Fibroblast of skin of left biceps (primary cell): ENCODE measurements around the gene RBM17.
A peak's percentile ranks its signal among the peaks of the same experiment; 100 is the strongest.
"Not testable (repeated sequence)": the region's sequence is repeated elsewhere in the genome, so short reads cannot be mapped to it uniquely, and the experiment has no call there.

Source experiments
- DNase-seq, 2 experiments: peaks; one replicate each; pipeline ENCODE4 v3.0.0-alpha.2; 2013; ENCODE audit warnings: low read depth in 2 of 2

RBM17 gene, protein sequence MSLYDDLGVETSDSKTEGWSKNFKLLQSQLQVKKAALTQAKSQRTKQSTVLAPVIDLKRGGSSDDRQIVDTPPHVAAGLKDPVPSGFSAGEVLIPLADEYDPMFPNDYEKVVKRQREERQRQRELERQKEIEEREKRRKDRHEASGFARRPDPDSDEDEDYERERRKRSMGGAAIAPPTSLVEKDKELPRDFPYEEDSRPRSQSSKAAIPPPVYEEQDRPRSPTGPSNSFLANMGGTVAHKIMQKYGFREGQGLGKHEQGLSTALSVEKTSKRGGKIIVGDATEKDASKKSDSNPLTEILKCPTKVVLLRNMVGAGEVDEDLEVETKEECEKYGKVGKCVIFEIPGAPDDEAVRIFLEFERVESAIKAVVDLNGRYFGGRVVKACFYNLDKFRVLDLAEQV

DNA sequence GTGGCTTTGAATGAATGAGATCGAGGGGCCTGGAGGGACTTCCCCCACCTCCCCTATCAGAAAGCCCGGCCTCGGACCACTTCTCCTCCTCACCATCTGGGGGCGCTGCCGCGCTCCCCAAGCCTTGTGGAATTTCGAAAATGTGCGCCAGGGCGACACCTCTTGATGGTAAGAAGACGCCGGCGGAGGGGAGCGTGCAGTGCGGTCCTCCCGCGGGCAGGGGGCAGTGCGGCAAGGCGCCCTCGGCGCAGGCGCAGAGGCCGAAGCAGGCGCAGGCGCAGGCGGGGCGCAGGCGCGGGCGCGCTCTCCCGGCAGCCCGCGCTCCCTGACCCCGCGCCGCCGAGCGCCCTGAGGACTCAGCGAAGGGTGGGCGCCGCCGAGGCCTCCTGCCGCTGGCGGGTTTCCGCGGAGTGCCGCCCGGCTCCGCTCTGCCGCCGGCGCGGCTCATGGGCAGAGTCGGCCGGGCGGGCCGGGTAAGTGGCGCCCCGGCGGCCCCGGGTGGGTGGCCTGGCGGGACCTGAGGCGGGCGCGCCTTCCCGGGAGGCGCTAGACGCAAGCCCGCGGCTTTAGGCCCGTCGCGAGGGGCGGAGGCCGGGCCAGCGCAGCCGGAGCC is at the start of gene RBM17:
Gene RBM17, plus strand, starts transcription at position 314 of the 613 bp plus-strand sequence. CDS start 8,032 bp downstream, outside the sequence.
- DNase-seq = peak; percentile 90 to 91

DNA sequence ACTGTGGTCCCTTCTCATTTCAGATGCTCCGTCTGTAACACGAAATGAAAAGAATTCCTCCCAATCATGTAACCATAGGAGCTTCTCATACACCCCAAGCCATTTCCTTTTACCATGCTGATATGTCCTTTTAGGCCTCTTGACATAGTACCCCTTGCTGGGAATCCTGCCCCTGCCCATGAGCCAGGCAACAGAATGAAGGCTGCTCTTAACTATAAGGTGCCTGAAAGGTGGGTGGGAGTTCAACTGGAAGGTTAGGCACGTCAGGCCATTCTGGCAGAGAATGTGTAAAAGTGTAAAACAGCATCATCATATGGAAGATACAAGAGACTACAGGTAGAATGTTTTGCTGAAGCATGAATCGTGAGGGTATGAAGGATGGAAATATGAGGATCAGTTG is 49.1 kb upstream of the RBM17 start:
- DNase-seq = no peak

DNA sequence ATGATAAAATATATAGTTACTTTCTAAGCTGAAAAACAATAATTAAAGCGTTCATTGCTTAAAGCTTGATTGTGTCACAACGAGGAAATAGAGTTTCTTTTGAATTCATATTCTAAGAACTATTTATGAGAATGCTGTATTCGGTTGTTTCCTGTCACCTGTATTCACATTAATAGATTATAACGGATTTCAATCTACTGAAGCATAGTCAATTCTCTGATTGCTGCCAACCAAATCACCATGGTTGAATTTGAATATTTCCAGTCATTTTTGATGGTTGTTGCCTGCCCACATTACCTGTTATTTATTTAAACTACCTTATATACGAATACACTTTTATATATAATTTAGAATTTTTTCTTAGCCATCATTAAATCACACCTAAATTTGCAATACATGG is 48.6 kb upstream of the RBM17 start:
- DNase-seq = no peak

DNA sequence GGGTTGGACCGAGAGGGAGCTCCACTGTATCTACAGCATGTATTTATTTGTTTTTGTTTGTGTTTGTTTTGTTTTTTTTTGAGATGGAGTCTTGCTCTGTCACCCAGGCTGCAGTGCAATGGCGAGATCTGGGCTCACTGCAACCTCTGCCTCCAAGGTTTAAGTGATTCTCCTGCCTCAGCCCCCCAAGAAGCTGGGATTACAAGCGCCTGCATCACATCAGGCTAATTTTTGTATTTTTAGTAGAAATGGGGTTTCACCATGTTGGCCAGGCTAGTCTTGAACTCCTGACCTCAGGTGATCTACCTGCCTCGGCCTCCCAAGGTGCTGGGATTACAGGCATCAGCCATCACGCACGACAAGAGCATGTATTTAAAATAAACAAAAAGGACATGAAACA is 45.5 kb upstream of the RBM17 start:
- not testable (repeated sequence) for DNase-seq

DNA sequence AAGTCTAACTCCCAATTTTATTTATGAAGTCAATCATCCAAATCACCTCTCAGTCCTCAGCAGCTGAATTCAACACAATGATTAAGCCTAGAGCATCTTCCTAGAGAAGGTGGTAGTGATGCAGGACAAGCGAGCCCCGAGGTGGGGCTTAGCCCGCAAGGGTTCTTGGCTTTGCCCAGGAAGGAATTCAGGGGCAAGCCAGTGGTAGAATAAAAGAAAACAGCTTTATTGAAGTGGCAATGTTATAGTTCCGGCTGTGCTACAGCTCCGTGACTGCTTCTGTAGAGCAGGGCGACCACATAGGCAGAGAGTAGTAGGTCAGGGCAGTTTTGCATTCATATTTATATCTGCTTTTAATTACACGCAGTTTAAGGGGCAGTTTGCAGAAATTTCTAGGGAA is 44.8 kb upstream of the RBM17 start:
- no peak for DNase-seq

DNA sequence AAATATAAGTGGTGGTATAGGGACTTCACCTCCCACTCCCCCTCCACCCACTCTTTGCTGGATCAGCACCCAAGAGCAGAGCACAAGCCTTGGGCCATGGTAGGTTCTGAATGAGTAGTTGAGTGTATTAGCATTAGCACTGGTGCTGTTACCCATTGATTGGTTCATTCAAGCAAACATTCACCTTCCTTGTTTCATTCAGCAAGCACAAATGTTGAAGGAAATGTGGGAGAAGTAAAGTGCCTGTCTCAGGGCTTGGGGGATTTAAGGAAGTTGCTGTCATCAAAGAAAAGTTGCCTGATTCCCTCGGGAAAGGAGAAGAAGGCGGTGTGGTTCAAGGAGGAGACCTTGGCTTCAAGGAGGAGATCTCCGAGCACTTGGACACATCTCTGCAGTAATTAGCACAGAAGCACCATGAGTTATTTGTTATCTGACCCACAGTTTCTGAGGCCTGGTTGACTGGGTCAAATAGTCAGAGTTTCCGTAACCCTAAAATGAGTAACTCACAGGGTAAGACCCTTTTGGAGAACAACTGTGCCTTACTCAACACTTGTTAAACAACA is 44.0 kb upstream of the RBM17 start:
- no peak for DNase-seq

DNA sequence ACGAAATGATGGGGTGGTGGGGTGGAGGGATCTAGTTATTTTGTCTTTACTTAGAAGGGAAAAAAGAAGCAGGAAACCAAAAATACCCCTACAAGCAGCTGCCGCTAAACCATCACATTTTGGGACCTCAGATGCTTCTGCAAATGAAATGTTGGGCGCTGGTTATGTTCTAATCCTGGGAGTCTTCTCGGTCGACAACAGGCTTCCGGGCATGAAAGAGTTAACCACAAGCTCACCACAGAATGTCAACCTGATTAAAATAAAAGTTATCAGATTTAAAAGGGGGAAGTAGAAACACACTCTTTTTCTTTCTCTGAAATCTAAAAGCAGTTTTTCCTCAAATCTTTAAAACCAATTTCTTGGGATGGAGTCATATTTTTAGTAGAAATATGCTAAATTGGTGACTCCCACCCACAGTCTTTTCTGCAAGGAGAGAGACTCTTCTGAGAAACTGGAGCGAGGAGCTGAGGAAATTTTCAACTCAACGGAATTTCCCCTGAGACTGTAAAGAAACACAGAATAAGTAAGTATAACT is 43.5 kb upstream of the RBM17 start:
- DNase-seq = no peak

DNA sequence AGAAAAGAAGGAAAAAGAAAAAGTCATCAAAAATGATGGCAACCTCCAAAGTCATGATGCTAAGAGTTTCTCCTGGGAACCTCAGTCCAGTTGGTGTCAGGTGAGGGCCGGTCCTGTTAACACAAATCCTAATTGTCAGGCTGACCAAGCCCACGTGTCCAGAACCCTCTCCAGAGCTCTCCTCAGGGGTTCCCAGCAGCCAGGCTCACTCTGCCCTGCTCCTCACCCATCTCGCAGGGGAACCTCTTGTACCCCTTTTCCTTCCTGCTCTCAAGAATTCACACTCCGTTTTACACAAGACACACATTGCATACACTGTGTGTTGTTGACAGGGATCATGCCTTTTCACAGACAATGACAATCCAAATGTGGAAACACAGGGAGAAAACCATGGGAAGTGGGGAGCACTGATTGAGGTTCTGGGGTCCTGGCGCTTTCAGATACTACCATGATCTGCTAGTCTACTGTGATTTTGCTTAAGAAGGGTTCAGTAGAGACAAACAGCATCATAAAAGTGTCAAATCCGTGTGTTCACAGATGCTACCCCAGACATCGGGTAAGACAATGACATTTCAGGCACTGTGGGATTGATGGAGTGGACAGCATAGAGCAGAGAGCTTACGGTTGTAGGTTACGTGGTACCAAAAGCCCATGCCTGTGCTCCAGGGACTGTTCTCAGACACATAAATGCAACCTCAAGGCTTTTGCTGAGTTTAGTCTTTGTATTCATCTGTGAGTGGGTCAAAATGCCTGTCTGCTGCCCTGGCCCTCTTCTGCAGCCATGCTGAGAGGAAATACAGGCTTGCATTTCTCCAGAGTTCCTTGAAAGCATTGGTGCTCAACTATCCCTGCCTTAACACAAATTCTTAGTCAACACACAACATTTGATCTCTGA is 42.7 kb upstream of the RBM17 start:
- DNase-seq = no peak

DNA sequence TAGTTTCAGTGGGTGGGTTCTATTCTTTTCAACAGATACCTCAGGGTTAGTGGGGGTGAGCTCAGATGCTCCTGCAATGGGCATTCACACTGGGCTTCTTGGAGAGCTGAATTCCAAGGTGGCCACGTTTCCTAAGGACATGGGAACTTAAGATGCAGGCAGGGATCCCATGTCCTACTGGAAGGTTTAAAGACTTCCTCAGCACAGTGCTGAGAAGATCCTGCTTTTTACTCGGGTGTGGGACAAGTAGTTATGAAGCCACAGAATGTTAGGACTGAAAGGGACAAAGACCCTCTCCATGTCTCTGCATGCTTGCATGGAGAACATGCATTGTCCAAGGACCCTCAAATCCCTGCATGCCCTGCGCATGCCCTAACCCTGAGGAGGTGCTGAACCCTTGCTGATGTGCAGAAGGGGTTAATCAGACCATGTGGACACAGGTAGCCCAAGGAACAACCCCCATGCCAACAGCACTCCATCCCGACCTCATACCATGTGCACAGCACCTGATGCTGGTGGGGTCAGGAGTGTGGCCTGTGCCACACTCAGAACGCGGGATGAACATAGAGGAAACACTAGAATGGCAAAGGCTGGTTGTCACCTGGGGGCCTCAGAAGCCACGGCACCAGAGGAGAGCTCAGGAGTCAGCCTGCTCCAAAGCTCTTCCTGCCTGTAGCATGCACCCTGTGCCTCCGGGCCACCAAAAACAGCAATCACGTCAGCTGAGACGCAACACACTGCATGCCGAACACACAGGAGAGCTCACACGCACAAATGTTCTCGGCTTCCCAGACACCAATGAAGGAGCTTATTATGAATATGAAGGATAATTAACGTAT is 41.8 kb upstream of the RBM17 start:
- no peak for DNase-seq

DNA sequence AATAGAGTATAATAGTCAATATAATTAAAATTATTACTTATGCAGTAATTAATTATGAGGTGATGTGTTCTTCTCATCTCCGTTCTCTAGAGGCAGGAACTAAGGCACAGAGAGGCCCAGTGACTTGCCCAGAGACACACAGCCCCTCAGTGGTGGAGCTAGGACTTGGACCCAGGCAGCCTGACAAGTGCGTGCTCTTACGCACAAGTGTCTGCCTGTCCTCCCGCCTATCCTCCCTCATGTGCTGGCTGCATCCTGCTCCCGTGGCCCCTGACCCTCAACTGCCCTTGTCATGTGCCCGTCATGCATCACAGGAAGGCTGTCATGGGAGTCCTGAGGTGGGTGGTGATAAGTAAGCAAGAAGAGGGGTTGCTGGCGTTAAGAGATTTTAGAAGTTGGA is 41.0 kb upstream of the RBM17 start:
- no peak for DNase-seq

DNA sequence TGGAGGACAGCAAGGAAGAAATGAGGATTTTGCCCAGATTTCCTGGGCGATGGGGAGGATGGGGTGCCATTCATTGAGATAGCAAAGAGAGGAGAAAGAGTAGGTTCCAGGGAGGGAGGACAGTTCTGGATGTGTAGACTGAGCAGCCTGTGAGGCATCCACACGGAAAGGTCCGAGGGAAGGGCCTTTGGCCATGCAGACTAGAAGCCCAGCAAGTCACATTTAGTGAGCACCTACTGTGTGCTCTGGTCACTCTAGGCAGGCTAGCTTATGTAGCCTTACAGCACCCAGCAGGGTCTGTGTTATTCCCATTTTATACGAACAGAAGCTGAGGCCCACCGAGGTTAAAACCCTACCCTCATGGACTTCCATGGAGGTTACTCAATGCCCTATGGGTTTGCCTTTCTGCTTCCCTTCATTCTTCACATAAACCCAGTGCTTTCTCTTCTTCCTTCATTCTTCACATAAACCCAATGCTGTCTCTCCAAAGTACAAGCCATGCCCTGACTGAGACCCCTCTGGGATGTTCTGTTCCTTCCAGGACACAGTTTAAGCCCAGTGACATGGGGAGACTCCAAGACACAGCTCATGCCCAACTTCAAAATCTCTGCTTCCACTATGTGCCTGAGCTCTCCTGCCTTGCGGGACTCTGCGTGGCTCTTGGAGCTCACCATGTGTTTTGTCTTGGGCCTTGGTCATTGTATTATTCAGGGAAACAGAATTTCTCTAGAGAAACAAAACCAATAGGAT is 40.4 kb upstream of the RBM17 start:
- no peak for DNase-seq

DNA sequence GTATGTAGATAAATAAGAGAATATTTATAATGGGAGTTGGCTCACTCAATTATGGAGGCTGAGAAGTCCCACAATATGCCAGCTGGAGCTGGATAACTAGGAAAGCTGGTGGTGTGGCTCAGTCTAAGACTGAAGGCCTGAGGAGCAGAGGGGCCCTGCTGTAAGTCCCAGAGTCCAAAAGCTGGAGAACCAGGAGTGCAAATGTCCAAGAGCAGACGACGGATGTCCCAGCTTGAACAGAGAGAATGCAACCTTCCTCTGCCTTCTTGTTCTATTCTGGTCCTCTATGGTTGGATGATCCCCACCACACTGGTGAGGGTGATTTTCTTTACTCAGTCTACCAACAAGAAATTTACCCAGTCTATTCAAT is 39.8 kb upstream of the RBM17 start:
- DNase-seq = no peak

DNA sequence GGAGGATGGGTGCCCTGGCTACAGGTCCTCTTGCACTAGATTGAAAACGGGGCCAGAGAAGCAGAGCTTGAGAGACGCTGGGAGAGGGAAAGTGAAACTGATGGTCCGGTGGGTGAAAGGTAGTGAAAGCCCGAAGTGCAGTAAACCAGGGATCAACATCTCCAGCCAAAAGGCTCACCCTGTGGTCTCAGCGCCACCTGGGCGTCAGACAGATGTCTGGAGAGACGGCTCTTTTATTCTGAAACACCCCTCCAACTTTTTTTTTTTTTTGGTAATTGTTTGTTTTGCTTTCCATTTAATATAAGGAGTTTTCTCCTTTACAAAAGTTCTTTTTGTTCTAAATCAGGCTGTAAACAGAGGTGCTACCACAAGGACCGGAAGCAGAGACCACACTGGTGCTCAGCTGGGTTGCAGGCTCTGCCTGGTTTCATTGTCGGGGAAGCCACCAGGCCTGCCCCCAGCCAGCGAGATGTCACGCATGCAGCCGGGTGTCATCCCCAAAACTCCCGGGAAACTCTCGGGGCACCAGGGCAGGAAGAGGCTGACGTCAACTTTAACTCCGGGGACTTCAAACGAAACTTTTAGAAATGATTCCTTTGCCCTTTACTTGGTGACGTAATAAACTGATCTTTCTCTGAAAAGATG is 37.9 kb upstream of the RBM17 start:
- no peak for DNase-seq

DNA sequence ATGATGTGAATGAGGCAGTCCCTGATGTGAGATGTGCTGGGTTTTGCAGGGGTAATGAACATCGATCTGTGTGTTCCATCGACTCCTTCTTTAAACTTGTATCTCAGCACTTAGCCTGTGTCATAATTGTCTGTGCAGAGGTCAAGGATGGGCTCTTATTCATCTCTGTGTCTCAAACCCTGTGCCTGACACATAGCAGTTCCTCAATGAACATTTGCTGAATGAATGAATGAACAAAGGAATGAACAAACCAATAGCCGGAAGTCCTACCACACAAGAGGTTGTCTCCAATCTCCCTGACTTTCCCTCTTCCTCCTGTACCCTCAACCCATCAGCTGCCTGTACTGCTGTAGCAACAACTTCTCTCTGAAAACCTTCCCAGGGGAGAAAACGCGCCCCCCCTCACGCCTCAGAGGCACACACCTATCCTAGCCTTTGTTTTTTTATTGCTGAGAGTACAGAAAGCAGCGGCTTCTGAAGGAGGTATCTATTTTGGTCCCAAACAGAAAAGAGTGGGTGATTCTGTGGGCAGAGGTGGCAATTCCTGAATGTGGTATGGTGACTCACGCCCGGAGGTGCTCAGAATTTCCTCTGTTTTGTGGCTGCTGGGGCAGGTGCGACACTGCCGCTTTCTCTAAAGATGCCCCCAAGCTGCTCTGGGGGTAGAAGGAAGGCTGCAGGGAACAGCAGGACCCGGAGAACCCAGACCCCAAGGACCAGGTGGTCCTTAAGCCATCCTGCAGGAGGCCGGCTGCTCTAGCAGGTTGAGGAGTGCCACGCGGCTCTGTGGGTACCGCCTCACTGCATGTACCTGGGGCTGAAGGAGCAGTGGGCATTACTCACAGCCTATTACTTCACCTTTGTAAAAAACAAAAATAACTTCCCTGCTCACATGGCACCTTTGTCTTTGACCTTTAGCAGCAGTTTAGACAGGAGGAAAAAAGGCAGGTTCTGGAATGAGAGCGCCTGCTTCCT is 36.3 kb upstream of the RBM17 start:
- DNase-seq = no peak

DNA sequence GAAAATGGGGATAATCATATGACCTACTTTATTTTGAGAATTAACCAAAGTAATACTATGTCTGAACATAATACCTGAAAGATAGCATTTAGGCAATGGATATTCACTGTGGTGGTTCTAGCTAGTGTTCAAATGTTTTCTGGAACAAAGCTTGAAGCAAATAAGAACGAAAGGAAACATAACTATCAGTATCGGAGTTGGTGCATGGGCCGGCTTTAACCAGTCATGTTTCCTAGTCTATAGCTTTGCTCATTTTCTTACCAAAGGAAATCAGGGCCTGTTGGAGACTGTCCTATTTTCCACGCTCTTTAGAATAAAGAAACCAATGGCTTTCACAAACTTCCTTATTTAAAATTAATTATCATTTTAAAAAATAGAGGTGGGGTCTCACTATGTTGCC is 35.5 kb upstream of the RBM17 start:
- no peak for DNase-seq

DNA sequence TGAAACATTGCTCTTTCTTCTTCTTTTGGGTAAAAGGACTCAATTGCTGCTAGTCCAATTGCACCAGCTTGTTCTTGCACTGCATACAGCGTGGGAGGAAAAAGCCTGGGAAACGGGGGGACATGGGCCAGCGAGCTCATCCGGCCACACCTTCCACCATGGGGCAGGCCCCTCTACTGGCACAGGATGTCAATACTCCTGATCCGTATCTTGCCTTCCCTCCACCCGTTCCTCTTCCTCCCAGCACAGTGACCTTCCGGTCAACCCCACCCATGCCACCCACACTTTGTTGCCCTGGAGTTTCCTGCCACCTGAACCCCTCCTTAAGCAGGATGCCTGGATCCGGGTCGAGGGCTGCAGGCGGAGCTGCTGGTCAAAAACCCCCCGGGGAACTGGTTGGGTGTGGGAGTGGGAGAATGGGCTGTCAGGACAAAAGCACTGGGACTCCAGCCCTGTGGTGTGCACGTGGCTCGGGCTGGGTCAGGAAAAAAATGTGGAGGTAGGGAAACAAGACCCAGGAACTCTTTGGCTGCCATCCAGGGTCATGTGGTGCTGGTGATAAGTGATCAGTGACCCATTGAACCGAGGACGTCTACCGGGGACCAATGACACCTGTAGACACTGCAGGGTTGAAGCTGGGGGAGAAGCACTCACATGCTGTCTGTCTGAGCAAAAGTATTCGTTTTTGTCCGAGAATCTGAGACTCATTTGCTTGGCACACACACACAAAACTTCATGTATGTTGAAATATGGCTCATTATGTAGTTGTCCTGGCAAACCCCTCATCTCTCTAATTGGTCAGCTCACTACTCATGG is 34.8 kb upstream of the RBM17 start:
- no peak for DNase-seq

DNA sequence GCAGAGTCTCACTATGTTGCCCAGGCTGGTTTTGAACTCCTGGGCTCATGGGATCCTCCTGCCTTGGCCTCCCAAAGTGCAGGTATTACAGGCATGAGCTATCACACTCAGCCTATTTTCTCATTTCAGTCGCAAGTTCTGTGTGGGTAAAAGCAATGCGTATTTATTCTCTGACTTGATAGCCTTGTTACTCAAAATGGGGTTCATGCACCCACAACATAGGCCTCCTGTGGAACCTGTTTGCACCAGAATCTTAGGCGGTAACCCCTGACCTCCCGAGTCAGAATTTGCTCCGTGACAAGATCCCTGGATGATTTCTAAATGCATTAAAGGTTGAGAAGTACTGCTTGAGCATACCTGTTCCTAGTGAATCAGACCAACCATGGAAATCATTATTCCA is 34.0 kb upstream of the RBM17 start:
- no peak for DNase-seq

DNA sequence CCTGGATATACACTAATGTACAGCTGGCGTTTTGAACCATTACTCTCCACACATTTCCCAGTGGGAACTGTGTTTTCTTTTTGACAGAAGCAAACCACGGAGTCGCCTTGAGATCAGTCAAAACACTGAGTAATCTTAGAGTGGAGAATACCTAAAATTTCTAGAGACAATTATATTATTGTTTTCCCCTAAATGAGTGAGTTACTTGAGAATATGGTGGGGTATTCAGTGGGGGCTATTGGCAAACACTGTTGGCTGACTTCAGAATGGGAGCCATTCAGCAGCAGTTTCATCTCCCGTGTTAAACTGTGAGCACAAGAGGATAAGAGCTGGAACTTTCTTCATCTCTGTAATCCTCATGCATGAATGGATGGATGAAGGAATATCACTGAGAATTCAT is 32.9 kb upstream of the RBM17 start:
- no peak for DNase-seq
